SH-SY5Y (cell line): Measurements from ENCODE around the gene KIAA1755.

Experiments used
- GATA2 ChIP-seq: IDR thresholded peaks from 2 replicates; pipeline ENCODE4 v1.6.1; 2011; ENCODE audit warnings: mild to moderate bottlenecking, low read depth, low read length
- GATA3 ChIP-seq: IDR thresholded peaks from 2 replicates; pipeline ENCODE4 v1.6.1; 2011; ENCODE audit warnings: low read depth, mild to moderate bottlenecking, low read length, moderate library complexity

DNA sequence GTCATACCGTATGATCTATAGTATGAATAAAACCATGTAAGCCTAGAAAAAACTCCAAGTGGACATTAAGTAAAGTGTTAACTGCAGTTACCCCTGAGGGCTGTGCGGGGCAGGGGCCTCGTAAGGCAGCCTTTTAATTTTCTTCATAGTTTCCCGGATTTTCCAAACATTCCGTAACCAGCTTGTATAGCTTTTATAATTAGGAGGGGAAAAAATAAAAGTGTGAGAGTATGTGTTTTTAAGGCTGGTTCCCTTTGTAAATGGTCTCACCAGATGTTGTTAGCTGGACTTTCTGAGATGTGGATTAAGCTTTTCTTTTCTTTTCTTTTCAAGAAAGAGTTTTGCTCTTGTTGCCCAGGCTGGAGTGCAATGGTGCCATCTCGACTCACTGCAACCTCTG is 7.0 kb downstream of the KIAA1755 start:
- TF ChIP-seq GATA3 (no peak), GATA2 (no peak)
